IMR-90 (cell line): ENCODE measurements around the gene PRKACG. TPM values are rescaled to one million over a fixed set of nuclear protein-coding genes. Genes with fewer than 3 reads are reported as not detected.

Source experiments
- polyA plus RNA-seq, 3 experiments: library from polyadenylated mRNA; depleted of rRNA; stranded (reverse); fragments of >200 nt; gene quantifications; 2 replicates each; pipeline ENCODE4 v1.2.3, GENCODE V29; 2012; ENCODE audit warnings: low replicate concordance in 1 of 3
- total RNA-seq: library from RNA; depleted of rRNA; stranded (reverse); fragments of >200 nt; gene quantifications from 2 replicates; pipeline ENCODE4 v1.2.3, GENCODE V29; 2012; rRNA removed

The PRKACG gene
- total and polyA plus RNA-seq, 2 of the 4 experiments (the other 2 are of a cell fraction), result not detected

Other genes with a start within 250 kb of the PRKACG start
- gene FXN, start 21.6 kb upstream of the PRKACG start, total RNA-seq, result 3.9 and 6.1 TPM in 2 replicates
- gene FXN, start 21.6 kb upstream of the PRKACG start, polyA plus RNA-seq (2012; rRNA removed), result 17.6 and 18.1 TPM in 2 replicates
- 49.3 and 53.6 TPM in 2 replicates for gene TJP2, start 160.2 kb upstream of the PRKACG start, total RNA-seq
- 38.3 and 40.2 TPM in 2 replicates for gene TJP2, start 160.2 kb upstream of the PRKACG start, polyA plus RNA-seq (2012; rRNA removed)